Measurements from ENCODE around the gene PPP5C.
"Not testable (repeated sequence)": the region's sequence is repeated elsewhere in the genome, so short reads cannot be mapped to it uniquely, and the experiment has no call there.

The PPP5C gene

DNA sequence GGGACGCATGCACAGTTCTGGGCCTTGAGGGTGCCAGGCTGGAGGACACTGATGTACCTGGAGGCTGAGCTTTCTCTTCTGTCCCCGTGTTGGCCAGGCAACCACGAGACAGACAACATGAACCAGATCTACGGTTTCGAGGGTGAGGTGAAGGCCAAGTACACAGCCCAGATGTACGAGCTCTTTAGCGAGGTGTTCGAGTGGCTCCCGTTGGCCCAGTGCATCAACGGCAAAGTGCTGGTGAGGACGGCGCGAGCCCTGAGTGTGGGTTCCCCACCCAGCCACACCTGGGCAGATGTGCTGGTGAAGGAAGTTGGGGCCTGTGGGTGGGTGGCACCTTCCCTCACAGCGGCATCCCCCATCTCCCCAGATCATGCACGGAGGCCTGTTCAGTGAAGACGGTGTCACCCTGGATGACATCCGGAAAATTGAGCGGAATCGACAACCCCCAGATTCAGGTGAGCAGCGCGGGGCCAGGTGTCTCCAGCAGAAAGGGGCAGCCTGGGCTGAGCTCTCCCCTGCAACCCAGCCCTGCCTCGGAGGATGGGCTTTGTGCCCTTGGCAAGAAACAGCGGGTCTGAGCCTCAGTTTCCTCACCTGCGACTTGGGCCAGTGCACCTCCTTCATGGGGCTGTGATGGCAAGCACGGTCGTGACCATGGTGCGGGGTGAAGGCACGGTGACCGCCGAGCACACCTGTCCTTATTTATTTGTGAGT is 40.3 kb downstream of the PPP5C start:
- DNase-seq (ENCODE audit: low spot score) = no peak

DNA sequence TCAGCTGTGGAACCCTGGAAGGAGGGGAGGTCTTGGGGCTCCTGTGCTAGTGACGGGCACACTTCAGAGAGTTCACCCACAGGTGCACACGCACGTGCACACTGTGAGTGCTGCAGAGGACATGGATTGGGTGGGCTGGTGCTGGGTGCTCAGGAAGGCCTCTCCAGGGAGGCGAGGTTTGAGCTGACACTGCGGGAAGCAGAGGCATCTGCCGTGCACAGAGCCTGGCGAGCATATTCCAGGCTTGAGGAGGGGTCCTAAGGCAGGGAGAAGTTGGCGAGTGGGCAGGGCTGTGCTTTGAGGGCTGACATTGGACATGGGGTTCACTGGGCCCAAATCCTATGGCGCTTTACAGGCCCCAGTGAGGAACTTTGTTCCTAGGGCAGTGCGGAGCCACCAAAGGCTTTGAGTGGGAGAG is 40.8 kb downstream of the PPP5C start:
- DNase-seq (ENCODE audit: low spot score) = no peak

DNA sequence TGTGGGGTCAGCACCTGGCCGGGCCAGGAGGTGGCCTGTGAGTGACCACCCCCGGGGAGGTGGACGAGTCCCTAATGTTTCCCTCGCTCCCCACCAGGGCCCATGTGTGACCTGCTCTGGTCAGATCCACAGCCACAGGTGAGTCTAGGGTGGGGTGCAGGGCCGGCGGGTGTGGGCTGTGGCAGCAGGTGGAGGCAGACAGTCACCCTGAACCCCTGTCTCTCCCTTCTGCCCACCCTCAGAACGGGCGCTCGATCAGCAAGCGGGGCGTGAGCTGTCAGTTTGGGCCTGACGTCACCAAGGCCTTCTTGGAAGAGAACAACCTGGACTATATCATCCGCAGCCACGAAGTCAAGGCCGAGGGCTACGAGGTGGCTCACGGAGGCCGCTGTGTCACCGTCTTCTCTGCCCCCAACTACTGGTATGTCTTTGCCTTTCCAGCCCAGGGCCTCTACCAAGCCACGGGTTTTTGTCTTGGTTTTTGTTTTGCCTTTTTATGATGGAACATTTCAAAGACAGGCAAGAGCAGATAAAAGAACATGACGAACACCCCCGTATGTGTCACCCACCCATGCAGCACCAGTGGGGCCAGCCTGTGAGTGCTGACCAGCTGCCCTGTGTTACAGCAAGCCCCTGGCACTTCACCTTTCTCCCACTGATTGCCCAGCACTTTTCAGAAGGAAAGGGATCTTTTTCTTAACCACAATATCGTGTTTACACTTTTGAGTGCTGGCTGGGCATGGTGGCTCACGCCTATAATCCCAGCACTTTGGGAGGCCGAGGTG is 41.6 kb downstream of the PPP5C start:
- DNase-seq (ENCODE audit: low spot score) = no peak

DNA sequence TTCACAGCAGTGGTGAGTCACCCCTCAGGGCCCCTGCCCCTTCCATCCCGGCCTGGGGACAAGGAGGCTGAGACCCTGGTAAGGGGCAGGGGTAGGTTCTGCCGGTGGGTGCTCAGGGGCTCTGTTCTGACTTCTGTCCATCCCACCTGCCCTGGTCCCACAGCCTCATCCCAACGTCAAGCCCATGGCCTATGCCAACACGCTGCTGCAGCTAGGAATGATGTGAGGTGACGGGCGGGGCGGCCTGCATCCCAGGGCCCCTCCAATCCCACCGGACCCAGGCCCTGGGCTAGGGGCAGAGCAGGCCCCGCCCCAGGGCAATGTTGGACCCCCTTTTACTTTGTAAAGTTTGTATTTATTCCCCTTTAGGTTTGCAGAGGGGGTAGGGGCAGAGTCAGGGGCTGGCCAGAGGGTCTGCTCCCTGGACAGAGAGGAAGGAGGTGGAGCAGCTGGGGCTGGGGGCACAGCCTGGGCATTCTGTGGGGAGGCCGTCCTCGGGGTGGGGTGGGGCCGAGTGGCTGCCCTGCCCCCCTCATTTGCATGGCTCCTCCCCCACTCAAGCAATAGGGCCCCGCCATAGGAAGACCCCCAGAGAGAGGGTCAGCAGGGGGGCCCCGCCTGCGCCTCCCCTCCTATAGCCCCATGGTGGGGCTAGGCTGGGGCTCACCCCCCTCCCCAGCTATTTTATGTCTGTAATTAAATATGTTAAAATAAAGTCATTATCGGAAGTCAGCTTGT is 43.4 kb downstream of the PPP5C start:
- DNase-seq (ENCODE audit: low spot score) = no peak

DNA sequence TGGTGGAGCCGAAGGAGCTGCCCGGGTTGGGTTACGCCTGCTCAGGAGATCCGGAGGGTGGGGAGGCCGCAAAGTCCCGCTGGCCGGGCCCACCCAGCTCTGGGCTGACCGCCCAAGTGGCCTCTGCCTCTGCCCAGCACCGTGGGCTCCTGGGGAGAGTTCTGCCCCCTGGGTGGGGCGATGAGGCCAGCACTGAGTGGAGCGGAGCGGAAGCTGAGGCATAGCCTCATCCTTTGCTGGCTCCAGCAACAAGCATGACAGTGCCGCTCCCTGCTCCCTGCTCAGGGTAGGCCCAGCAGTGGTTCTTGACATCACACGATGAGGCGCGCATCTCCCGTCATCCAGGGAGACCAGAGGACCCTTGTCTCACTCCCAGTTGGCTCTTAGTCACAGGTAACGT is 44.0 kb downstream of the PPP5C start:
- DNase-seq (ENCODE audit: low spot score) = no peak

DNA sequence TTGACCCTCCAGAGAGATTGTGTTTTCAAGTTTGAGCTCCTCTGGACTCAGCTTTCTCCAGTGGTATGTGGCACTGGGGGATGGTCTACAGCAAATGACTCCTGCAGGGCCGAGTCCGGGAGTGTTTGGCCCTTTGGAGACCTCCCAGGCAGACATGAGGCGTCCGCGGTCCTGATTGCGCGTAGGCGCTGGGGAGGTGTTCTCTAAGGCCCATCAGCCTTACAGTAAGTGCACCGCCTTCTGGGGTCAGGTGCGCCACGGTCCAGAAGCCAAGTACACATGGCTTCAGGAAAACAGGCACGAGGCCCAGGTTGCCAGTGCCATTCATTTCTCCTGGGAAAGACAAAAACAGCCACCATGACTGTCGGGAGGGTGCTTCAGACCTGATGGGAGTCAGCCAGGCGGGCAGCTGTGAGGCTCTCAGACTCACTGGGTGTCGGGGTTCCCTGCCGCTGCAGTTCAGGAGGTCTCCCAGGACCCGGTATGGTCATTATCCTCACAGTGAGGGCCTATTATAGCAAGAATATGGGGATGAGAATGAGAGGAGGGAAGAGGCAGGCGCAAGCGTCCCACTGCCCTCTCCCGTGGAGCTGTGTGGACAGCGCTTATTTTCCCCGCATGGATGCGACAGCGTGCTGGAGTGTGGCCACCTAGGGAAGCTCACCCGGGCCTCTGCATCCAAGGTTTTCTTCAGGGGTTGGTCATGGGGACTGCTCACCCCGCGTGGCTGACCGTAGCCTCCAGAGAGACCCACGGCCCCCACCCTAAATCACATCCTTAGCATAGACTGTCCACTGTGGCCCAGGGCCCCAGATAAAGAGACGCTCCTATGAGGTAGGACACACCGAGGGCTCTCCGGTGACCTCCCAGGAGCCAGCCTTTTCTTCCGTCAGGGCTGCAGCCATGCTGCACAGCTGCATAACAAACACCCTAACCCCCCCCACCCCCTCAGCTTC is 44.7 kb downstream of the PPP5C start:
- no peak for DNase-seq (ENCODE audit: low spot score)

DNA sequence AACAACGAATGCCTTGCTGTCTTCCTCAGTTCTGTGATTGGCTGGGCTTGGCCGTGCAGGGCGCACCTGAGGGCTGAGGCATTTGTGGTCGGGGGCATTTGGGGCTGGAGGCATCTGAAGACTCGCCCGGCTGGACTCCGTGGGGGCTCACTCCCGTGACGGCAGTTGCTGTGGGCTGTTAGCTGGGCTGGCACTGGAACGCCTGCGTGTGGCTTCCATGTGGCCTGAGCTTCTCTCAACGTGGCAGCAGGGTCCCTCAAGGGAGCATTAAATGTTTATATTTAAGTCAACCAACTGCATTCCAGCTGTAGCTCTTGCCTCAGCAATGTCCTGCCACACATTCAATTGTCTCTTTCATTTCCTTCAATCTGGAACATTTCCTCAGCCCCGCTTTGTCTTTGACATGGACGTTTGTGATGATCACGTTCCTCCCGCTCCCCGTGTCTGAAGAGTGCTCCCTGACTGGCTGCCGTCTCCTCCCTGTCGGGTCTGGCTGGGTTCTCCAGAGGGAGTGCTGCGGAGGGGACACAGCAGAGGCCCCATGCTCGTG is 45.4 kb downstream of the PPP5C start:
- peak; percentile 67 for DNase-seq (ENCODE audit: low spot score)

DNA sequence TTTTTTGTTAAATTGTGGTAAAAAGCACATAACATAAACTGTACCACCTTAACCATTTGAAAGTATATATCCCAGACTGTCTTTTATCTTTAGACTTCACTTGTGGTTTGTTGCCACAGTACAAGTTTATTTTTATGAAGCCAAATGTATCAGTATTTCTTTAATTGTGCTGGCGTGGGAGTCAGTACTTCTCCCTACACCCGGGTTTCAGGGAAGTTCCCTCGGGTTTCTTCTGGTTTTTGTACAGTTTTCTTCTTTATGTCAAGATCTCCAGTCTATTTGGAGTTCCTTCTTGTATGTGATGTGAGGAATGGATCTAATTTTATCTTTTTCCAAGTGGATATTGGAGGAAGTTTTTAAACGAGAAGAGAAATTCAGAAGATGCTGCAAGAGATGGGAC is 46.0 kb downstream of the PPP5C start:
- DNase-seq (ENCODE audit: low spot score) = no peak

DNA sequence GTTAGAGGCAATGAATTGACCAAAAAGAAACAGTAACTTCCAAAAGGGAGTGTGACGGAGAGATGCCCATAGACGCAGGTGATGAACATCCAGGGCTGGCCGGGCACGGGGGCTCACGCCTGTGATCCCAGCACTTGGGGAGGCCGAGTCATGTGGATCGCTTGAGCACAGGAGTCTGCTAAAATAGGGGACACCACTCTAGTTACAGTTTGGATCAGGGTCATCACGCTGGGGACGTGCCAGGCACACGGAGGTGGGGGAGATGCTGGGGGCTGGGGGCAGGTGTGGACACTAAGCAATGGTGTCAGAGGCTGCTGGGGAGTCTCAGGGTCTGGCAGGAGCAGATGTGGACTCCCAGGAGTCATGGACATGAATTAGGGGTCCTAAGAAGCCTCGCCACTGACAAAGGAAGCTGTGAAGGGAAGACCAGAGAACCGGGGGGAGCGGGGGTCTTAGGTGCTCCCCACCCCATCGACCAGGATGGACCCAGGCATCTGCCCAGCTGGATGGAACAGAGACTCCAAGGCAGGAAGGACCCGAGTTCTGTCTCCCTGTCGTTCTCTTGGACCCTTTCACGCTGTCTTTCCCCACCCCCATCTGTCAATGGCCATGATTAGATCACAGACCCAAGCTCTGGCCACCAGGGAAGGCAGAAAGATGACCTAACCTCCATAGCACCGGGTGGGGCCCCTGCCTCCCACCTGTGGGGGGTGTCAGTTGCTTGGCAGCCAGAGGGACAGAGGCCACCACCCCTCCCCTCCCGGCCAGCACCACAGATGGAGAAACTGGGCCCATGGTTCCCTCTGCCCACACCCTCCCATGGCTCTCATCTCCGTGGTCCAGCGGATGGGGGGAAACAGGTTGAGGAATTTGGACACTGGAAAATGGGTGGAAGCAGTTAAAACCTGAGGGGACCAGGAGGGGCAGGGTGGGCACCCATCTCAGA is 46.8 kb downstream of the PPP5C start:
- peak; percentile 63 for DNase-seq (ENCODE audit: low spot score)

DNA sequence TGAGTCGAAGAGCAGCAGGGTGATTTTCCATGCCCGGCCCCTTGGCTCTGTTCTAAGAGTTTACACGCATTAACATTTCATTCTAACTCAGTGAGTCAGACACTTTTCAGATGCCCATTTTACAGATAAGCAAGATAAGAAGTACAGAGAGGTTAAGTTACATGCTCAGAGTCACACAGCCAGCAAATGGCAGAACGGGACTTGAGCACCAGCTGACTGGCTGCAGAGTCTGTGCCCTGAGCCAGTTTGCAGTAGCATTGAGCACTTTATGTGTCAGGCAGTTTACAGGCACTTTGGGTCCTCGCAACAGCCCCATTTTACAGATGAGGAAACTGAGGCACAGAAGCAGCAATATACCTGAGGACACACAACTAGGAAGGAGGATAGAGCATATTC is 47.5 kb downstream of the PPP5C start:
- DNase-seq (ENCODE audit: low spot score) = no peak

DNA sequence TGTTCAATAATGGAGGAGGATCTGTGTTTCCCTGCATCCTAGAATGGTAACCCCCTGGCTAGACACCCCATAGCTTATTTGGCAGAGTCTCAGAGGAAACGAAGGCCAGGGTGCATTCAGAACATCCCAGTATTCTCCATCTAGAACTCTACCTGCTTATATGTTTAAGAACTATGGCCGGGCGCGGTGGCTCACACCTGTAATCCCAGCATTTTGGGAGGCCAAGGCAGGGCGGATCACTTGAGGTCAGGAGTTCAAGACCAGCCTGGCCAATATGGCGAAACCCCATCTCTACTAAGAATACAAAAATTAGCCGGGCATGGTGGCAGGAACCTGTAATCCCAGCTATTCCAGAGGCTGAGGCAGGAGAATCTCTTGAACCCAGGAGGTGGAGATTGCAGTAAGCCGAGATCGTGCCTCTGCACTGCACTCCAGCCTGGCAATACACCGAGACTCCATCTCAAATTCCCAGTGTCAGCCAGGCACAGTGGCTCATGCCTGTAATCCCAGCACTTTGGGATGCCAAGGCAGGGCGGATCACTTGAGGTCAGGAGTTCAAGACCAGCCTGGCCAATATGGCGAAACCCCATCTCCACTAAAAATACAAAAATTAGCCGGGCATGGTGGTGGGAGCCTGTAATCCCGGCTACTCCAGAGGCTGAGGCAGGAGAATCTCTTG is 51.1 kb downstream of the PPP5C start:
- DNase-seq (ENCODE audit: low spot score) = not testable (repeated sequence)

DNA sequence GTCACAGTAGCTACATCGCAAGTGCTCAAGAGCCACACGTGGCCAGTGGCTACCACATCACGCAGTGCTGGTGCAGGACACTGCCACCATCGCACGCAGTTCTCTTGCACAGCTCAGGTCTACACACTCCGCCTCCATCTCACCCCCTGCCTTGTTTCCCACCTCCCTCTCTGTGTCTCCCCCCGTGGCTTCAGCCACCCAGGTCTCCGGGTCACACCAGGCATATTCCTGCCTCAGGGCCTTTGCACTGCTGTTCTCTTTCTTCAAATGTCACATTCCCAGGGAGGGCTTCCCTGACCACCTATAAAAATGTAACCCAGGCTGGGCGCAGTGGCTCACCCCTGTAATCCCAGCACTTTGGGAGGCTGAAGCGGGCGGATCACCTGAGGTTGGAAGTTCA is 55.8 kb downstream of the PPP5C start:
- DNase-seq (ENCODE audit: low spot score) = no peak

DNA sequence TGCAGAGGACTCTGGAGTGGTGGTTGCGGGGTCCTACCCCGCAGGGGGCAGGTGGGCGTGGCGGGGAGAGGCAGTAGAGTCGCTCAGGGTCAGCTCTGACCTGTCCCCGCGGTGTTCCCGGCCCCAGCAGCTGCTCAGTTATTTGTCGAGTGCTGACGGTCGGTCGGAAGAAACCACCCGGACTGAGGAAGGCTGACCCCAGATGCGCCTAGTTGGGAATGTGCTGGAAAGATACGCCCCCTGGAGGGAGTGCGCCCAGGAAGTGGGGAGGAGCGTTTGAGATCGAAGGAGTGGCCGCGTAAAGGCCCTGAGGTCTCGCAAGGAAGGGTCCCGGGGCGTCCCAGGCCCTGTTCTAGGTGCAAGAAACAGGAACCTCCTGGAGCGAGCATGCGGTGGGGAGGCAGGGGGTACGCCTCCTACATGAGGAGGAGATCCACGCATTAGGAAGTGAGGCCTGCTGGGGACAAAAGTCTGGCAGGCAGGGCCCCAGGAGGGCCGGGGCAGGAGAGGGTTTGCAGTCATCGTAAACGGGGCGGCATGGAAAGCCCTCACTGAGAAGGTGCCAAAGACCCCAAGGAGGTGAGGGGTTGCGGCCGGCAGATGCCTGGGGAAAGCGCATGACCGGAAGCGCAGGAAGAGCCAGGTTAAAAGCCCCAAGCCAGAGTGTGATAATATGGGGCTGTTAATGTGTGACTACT is 57.3 kb downstream of the PPP5C start:
- no peak for DNase-seq (ENCODE audit: low spot score)

DNA sequence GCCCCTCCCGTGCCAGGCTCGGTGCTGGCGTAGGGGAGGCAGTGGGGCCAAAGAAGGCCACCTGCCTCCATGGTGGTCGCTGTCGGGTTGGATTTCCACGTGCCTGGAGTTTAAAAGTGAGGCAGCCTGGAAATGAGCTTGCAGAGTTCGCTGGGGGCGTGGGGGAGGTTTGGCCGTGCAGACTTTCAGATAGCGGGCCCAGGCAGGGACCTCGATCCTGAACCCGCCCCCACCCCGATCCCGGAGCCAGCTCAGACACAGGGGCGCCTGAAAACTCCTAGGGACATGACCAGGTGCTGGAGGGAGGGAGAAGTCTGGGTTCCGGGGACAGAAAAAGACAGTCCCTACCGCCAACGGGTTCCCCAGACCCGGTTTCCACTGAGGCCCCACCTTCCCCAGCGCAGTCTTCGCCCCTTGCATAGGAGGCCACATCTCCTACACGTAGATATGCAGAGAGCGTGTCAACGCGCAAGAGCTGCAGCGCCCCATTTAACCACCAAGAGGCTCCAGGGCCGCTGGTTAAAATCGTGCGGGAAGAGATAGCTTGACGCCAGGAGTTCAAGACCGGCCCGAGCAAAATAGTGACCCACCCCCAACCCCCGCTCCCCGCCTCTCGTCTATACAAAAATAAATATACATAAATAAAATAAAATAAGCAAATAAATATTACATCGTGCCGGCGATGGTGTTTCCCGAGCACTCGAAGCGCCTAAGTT is 58.0 kb downstream of the PPP5C start:
- DNase-seq (ENCODE audit: low spot score) = peak; percentile 83

DNA sequence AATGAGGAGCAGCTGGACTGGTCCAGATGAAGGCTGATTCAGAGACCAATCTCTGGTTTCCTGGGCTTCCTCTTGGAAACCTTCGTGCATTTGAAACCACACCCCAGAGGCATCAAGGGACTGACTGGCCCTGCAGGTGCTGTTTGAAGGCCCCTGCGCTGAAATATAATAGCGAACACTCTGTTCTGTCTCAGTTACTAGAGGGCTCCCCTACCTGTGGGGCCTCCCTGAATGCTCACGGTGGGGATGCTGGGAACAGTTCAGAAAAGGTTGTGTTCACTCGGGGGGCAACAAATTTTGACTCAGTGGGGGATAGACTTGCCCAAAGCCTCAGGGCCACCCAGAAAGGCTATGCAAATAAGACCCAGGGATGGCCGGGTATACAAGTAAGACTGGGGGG is 60.1 kb downstream of the PPP5C start:
- DNase-seq (ENCODE audit: low spot score) = no peak

DNA sequence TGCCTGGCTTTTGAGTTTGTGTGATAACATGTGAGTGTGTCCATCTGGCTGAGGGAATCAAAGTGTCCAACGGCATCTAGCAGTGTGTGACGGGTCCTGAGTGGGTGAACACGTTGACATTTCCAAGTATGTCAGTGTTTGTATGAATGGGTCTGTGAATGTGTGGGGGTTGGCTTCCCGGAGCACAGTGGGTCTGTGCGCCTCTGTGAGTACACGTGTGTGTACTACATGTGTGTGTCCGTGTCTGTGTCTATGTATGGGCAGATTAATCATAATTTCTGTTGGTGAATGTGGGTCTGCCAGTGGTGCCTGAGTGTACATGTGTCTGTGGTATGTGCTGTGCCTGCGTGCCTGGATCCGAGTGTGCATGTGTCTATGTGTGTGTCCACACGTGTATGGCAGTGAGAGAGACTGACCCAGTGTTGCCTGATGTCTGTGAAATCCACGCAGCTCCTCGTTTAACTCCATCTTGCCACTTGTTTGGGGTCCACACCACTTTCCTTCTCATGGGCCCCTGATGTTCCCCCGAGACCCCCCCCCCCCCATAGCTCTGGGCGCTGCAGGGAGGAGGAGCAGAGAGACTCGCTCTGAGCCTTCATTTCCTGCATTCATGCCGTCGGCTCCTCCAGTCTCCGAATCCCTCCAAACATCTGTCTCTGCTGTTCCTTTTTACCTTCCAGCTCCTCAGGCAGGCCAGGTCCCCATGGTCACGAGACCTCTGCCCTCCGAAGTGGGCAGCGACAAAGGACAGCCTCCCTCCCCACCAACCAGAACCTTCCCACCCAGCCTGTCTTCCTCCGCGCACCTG is 61.2 kb downstream of the PPP5C start:
- DNase-seq (ENCODE audit: low spot score) = no peak

DNA sequence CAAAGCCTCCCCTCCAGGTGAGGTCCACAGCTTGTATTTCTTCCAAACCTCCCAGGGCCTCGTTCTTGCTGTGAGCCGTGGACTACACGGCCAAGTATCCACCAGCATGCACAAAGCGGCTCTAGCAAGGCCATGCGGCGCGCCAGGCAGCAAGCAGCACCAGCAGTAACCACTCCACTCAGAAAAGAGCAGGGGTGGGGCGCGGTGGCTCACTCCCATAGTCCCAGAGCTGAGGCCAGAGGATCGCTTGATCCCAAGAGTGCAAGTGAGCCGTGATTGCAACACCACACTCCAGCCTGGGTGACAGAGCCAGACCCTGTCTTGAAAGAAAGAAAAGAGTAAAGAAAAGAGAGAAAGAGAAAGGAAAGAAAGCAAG is 61.8 kb downstream of the PPP5C start:
- no peak for DNase-seq (ENCODE audit: low spot score)

DNA sequence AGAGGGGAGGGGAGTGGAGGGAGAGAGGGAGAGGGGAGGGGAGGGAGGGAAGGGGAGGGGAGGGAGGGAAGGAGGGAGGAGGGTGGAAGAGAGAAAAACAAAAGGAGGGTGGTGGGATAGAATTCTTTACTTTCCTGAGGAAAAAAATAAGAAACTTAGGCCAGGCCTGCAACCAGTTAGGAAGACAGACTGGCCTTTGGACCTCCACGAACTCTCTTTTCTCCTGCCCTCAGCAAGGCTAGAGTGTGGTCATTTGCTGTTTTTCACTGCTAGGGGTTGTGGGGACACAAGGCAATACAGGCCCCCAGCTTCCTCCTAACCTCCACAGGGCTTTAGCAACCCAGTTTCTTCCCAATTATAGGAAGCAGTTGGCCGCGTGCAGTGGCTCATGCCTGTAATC is 62.3 kb downstream of the PPP5C start:
- DNase-seq (ENCODE audit: low spot score) = no peak

Measured in left forelimb (tissue), 1 donor.